GM18873 (cell line): Measurements from ENCODE around the gene CEACAM7.
"Not testable (repeated sequence)": the region's sequence is repeated elsewhere in the genome, so short reads cannot be mapped to it uniquely, and the experiment has no call there.

Source experiments
- ATAC-seq: cut with Tn5 transposase; IDR thresholded peaks from one replicate; pipeline ENCODE4 v1.9.1; 2021; ENCODE audit warnings: mild to moderate bottlenecking, moderate library complexity, moderate number of reproducible peaks; ENCODE audit not compliant: unreplicated experiment, low FRiP score

Gene CEACAM7

DNA sequence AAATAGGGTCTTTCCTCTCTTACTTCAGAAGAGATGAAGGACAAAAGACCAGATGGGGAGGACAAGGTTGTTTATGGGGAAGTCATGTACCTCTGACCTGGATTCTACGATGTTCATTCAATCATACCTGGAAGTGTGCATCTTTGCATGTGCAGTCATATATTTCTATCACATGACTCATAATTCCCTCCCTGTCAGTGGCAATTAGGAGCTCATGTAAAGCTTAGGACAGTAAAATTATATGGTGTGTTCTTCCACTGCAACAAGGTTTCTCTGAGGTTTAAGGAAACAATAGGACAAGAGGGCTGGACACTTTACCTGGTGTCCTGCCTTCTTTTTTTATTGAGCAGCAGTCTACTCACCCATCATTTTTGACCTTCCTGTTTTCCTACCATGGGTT is 19.8 kb downstream of the CEACAM7 start:
- ATAC-seq: no peak

DNA sequence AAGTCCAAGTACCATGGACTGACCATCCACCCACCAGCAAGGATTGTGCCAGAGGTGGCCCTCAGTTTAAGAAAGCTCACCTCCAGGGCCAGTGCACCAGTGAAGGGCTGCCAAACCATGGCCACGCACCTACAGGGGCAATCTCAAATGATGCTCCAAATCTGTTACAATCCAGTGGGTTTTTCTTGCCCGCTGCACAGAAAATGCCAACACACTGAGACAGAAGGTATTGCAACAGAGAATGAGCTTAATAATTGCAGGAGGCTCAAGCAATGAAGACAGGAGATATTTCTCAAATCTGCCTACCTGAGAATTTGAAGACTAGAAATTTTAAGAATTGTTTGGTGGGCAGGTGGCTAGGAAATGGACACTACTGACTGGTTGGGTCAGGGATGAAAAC is 22.0 kb downstream of the CEACAM7 start:
- ATAC-seq: no peak

DNA sequence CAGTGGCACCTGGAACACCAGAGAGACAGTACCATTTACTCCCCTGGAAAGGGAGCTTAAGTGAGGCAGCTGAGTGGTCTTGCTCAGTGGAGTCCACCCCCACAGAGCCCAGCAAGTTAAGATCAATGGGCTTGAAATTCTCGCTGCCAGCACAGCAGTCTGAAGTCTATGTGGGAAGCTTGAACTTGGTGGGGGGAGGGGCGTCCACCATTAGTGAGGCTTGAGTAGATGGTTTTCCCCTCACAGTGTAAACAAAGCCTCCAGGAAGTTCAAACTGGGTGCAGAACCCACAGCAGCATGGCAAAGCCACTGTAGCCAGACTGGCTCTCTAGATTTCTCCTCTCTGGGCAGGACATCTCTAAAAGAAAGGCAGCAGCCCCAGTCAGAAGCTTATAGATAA is 30.9 kb downstream of the CEACAM7 start:
- ATAC-seq: no peak

DNA sequence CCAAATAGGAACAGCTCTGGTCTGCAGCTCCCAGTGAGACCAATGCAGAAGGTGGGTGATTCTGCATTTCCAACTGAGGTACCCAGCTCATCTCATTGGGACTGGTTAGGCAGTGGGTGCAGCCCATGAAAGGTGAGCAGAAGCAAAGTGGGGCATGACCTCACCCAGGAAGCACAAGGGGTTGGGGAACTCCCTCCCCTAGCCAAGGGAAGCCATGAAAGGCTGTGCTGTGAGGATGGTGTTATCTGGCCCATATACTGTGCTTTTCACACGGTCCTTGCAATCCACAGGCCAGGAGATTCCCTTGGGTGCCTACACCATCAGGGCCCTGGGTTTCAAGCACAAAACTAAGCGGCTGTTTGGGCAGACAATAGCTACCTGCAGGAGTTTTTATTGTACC is 31.3 kb downstream of the CEACAM7 start:
- ATAC-seq: not testable (repeated sequence)

DNA sequence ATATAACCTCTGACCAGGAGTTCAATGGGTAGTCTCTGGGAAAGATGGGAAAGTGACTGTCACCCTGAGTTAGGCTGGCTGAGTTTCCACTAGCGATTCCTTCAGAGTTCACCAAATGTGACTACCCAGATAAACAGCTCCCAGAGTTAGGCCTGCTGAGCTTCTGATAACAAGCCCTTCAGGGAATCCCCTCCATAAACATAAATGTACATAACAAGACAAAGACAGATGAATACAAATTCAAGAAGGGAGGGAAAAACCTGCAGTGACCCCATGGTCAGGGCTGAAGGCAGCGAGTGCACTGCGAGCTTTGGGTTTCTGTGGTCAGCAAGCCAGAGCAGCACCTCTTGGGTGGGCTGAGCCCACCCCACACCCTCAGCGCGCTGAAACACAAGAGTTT is 35.8 kb downstream of the CEACAM7 start:
- ATAC-seq: no peak

DNA sequence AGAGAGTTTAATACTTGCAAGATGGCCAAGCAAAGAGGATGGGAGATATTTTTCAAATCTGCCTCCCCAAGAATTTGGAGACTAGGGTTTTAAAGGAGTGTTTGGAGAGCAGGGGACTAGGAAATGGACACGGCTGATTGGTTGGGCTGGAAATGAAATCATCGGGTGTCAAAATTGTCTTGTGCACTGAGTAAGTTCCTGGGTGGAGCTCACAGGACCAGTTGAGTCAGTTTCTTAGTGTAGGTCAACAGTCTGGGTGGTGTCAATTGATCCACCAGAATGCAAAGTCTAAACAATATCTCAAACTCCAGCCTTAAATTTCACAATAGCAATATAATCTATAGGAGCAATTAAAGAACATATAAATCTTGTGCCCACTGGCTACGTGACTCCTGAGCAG is 38.2 kb downstream of the CEACAM7 start:
- no peak for ATAC-seq

DNA sequence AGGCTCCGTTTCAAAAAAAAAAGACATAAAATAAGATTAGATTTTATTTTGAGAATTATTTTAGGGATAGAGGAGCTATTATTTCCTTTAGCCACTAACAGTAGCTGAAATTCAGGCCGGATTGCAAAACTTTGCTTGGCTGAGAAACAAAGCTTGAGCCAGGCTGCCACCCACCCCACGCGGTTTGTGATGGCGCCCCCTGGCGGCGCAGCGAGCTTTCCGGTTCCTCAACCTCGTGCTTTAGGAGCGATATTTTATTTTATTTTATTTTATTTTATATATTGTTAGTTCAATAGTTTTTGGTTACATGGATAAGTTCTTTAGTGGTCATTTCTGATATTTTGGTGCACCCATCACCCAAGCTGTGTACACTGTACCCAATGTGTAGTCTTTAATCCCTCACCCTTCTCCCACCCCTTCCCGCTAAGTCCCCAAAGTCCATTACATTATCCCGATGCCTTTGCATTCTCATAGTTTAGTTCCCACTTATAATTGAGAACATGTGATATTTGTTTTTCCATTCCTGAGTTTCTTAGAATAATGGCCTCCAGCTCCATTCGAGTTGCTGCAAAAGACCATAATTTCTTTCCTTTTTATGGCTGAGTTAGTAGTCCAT is 41.4 kb downstream of the CEACAM7 start:
- ATAC-seq: no peak

DNA sequence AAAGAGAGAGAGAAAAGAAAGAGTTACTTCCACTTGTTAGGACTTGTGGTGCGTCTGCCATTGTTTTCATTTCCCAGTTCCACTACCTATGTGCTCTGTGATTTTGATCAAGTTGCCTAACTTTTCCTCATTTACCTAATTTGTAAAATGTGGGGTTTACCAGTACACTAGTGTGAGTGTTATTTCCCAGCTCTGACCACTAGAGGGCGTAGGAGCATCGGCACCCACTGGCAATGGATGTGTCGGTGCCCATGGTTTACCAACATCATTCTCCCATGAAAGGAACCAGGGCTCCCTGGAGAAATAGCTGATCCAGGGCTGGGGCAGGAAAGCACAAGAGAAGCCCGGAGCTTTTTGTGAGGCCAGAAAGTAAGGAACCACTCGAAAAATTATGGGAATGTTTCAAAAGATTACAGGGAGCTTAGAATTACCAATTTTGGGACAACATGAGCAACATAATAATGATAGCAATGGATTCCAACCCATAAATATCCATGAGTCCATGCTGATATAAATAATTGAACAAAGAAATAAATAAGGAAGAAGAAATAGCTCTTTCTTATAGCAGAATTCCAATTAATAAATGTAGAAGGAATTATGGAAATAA is 46.1 kb downstream of the CEACAM7 start:
- no peak for ATAC-seq

DNA sequence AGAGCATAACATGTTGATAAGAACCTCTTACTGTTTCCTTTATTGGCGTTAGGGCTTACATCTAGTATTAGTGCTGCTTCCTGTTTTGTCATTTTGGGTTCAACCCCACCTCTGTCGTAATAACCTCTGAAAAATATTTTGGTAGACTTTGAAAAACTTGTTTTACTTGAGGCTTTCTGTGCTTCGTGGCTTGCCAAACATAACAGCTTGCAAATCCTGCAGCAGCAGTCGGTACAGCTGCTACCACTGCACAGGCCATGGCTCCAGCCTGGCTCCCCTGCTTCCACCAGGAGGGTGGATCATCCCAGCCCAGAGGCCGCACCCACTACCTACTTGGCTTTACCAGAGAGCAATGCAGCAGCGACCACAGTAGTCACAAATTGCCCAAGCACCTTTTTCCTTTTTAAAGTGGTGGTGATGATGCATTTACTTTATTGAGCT is 49.4 kb downstream of the CEACAM7 start:
- no peak for ATAC-seq

DNA sequence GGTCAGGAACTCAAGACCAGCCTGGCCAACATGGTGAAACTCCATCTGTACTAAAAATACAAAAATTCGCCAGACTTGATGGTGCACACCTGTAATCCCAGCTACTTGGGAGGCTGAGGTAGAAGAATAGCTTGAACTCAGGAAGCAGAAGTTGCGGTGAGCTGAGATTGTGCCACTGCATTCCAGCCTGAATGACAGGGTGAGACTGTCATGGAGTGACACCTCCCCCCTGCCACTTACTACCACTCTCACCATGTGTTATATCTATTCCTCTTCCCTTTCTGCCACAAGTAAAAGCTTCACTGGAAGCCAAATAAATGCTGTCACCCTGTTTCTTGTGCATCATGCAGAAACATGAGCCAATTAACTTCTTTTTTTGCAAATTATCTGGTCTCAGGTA is 50.6 kb downstream of the CEACAM7 start:
- no peak for ATAC-seq

DNA sequence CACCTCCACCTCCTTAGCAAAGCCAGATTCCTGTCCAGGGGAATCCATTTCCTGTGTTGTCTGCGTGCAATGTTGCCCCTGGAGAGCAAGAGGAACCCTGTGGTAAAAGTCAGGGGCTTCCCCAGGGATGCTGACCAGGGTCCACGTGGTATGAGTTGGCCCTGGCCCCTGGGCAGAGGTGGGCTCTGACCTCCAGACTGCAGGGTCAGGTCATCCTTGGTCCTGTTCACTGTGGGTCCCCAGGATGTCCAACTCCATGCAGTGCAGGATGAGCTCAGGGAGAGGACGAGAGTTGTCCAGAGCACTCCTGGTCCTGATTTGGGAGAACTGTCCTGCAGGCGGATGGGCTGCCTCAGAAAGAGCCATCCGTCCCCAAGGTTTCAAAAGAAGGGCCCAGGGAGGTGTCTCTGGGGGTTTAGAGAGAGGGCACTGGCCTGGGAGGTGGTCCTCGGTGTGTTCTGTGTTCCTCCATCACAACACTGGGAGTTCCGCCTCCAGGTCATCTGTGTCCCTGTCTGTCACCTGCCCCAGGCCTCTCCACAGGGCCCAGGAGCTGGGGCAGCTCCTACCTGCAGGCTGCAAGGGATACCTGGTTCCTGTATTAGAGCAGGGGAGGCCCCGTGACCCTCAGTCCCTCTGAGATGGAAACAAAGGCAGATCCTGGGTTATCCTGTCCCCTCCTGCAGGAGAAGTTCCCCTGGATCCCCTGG is 59.9 kb downstream of the CEACAM7 start:
- ATAC-seq: no peak

DNA sequence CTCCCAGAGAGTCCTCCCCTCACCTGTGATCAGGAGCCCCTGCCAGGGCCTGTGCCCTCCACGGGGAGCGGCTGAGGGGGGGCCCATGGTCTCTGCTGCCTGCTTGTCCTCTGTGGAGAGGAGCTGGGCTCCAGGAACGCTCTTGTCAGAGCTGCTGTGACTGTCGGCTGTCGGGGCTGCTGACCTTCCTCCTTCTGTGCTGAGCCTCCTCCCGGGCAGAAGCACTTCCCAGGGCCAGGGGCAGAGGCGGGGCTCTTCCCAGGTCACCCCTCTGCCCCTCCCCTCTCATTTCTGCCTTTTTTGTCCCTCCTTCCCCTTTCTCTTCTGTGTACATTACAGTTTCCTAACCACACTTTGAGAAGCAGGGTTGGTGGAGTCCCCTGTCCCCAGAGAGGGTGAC is 61.2 kb downstream of the CEACAM7 start, which contains the start of gene CEACAM4:
CEACAM4 (minus strand) TSS at position 198 of the 400 bp plus-strand sequence; CDS start at position 87, 111 bp downstream.
- ATAC-seq: no peak

DNA sequence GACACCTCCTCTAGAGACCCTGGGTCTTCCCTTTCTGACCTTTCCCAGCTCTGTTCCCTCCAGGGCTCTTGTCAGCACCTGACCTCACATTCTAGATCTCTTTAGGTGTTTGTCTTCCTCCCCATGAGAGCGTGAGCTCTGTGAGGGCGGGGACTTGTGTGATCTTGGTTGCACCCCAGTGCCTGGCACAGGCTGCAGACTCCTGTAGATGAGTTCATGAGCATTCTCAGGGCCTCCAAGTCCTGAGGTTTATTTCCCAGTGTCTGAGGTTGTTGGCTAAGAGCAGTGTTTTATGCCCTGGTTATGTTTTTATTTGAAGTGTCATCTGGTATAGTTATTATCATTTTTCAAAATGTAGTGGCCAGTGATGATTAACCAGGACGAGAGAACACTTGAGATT is 61.8 kb downstream of the CEACAM7 start:
- ATAC-seq: no peak

DNA sequence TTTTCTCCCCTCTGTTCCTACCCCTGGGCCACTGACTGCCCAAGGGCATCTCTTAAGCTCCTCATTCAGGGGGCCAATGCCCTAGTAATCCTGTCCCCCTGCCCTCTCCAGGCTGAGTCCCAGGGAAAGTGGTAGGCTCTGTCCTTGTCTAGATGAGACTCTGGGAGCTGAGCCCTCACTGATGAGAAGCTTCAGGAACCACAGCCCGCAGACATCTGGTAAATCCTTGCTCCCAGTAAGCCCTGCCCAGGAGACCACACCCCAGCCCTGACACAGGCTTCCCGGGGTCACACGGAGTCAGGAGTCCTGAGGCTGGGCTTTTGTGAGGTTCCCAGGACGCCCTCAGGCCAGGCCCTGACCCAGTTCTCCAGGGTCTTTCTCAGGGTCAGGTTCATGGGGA is 63.1 kb downstream of the CEACAM7 start:
- no peak for ATAC-seq

DNA sequence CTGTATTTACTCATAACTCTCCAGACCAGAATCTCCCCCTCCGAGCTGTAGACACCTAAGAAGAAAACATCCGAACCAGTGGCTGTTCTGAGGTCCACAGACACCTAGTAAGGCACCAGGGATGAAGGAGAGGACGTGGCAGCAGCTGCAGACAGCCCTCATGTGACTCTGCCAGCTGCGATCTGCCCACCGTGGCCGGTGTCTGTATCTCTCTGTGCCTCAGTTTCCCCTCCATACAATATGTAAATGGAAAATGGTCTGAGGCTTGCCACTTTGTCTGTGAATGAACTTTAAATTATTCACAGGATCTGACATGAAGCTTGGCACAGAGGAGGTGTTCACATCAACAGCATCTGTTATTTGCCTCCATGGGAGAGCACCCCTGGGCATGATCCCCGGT is 63.6 kb downstream of the CEACAM7 start:
- no peak for ATAC-seq

DNA sequence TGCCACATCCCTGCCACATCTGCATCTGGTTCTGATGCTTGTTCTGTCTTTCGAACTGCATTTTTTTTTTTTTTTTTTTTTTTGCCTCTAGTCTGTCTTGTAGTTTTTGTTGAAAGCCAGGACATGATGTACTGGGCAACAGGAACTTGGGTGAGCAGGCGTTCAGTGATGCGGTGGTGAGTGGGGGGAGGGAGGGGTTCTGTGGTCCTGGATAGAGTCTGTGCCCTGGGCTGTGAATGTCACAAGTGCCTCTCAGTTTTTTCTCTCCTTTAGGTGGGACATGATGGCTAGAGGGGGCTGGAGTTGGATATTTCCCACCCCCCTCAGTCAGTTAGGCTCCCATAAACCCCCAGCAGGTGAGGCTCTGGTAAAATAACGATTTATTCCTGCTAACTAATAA is 64.7 kb downstream of the CEACAM7 start:
- ATAC-seq: no peak
